H9 (cell line): ENCODE data around the gene TMEM204. TPM values are rescaled to one million over a fixed set of nuclear protein-coding genes. Genes with fewer than 3 reads are reported as not detected.

Experiments
- DNase-seq: peaks from one replicate; pipeline ENCODE4 v3.0.0-alpha.2; 2017
- H2AFZ ChIP-seq: one replicate; pipeline ENCODE4 v1.6.1; 2013; ENCODE audit warnings: mild to moderate bottlenecking, low read length, control low read depth, moderate library complexity
- H2AK5ac ChIP-seq: 2 replicates; pipeline ENCODE4 v1.6.1; 2013; ENCODE audit warnings: low read length, control low read depth, mixed read lengths; ENCODE audit not compliant: insufficient read length
- H2BK120ac ChIP-seq: one replicate; pipeline ENCODE4 v1.6.1; 2013; ENCODE audit warnings: low read depth, mild to moderate bottlenecking, low read length, control low read depth, inconsistent platforms; ENCODE audit not compliant: poor library complexity, severe bottlenecking
- H2BK12ac ChIP-seq: 2 replicates; pipeline ENCODE4 v1.6.1; 2013; ENCODE audit warnings: low read length, control low read depth, mixed read lengths, low read depth; ENCODE audit not compliant: insufficient read length
- H2BK15ac ChIP-seq: 2 replicates; pipeline ENCODE4 v1.6.1; 2013; ENCODE audit warnings: low read depth, low read length, control low read depth
- H2BK20ac ChIP-seq: one replicate; pipeline ENCODE4 v1.6.1; 2013; ENCODE audit warnings: low read depth, mild to moderate bottlenecking, low read length, control low read depth, inconsistent platforms; ENCODE audit not compliant: poor library complexity, severe bottlenecking
- H2BK5ac ChIP-seq: 2 replicates; pipeline ENCODE4 v1.6.1; 2013; ENCODE audit warnings: low read length, control low read depth, mixed read lengths; ENCODE audit not compliant: insufficient read length
- H3K14ac ChIP-seq: 2 replicates; pipeline ENCODE4 v1.6.1; 2013; ENCODE audit warnings: low read length, control low read depth; ENCODE audit not compliant: insufficient read depth
- H3K18ac ChIP-seq: 2 replicates; pipeline ENCODE4 v1.6.1; 2013; ENCODE audit warnings: low read depth, mild to moderate bottlenecking, mixed read lengths, low read length, control low read depth; ENCODE audit not compliant: insufficient read length
- H3K23ac ChIP-seq: 2 replicates; pipeline ENCODE4 v1.6.1; 2013; ENCODE audit warnings: low read length, control low read depth, mixed read lengths, low read depth; ENCODE audit not compliant: insufficient read length
- H3K23me2 ChIP-seq: 2 replicates; pipeline ENCODE4 v1.6.1; 2013; ENCODE audit warnings: low read depth, mild to moderate bottlenecking, mixed read lengths, low read length, control low read depth; ENCODE audit not compliant: insufficient read length, poor library complexity, severe bottlenecking
- H3K27ac ChIP-seq: 2 replicates; pipeline ENCODE4 v1.5.1; 2013; ENCODE audit warnings: low read length, control low read depth, mixed read lengths, low read depth; ENCODE audit not compliant: insufficient read length
- H3K27me3 ChIP-seq: 2 replicates; pipeline ENCODE4 v1.6.1; 2013; ENCODE audit warnings: low read length, control low read depth, inconsistent platforms; ENCODE audit not compliant: insufficient read depth
- H3K4ac ChIP-seq: 2 replicates; pipeline ENCODE4 v1.6.1; 2013; ENCODE audit warnings: low read depth, mild to moderate bottlenecking, control low read depth, inconsistent platforms, low read length, moderate library complexity
- H3K4me1 ChIP-seq: 2 replicates; pipeline ENCODE4 v1.6.1; 2013; ENCODE audit warnings: low read length, control low read depth, inconsistent platforms; ENCODE audit not compliant: insufficient read depth
- H3K4me2 ChIP-seq: 2 replicates; pipeline ENCODE4 v1.6.1; 2013; ENCODE audit warnings: low read length, control low read depth, mixed read lengths; ENCODE audit not compliant: insufficient read length, insufficient read depth
- H3K56ac ChIP-seq: 2 replicates; pipeline ENCODE4 v1.6.1; 2013; ENCODE audit warnings: low read depth, mild to moderate bottlenecking, mixed read lengths, low read length, control low read depth; ENCODE audit not compliant: insufficient read length
- H3K79me1 ChIP-seq: 2 replicates; pipeline ENCODE4 v1.6.1; 2013; ENCODE audit warnings: low read depth, mild to moderate bottlenecking, moderate library complexity, low read length, control low read depth, inconsistent platforms; ENCODE audit not compliant: insufficient read depth, poor library complexity, severe bottlenecking
- H3K79me2 ChIP-seq: 2 replicates; pipeline ENCODE4 v1.6.1; 2013; ENCODE audit warnings: low read length, control low read depth, inconsistent platforms; ENCODE audit not compliant: insufficient read depth
- H3K9ac ChIP-seq: 2 replicates; pipeline ENCODE4 v1.6.1; 2013; ENCODE audit warnings: low read length, control low read depth, mixed read lengths; ENCODE audit not compliant: insufficient read length; ENCODE audit errors: extremely low read depth
- H3K9me3 ChIP-seq: one replicate; pipeline ENCODE4 v1.6.1; 2013; ENCODE audit warnings: low read depth, low read length, inconsistent platforms; ENCODE audit not compliant: control insufficient read depth
- H3T11ph ChIP-seq: one replicate; pipeline ENCODE4 v1.6.1; 2013; ENCODE audit warnings: mild to moderate bottlenecking, low read length, control low read depth, inconsistent platforms
- H4K20me1 ChIP-seq: one replicate; pipeline ENCODE4 v1.6.1; 2013; ENCODE audit not compliant: control insufficient read depth, insufficient read length, insufficient read depth
- H4K5ac ChIP-seq: 2 replicates; pipeline ENCODE4 v1.6.1; 2013; ENCODE audit warnings: low read depth, mild to moderate bottlenecking, mixed read lengths, low read length, control low read depth; ENCODE audit not compliant: insufficient read length
- H4K8ac ChIP-seq: replicated peaks from 2 replicates; pipeline ENCODE4 v1.6.1; 2013; ENCODE audit warnings: low read length, control low read depth, mixed read lengths, low read depth; ENCODE audit not compliant: insufficient read length
- H4K91ac ChIP-seq: 2 replicates; pipeline ENCODE4 v1.6.1; 2013; ENCODE audit warnings: low read depth, mild to moderate bottlenecking, moderate library complexity, mixed read lengths, low read length, control low read depth; ENCODE audit not compliant: insufficient read length
- H3K27ac Mint-ChIP-seq, 3 experiments: 2 replicates in 2 of 3; 3 replicates in 1 of 3; pipeline ENCODE4 v1.8.0; 2020 to 2021; ENCODE audit warnings: mixed read lengths in 3 of 3, mild to moderate bottlenecking in 1 of 3, moderate library complexity in 1 of 3
- H3K27me3 Mint-ChIP-seq: 2 replicates; pipeline ENCODE4 v1.8.0; 2021; ENCODE audit warnings: low read depth, mild to moderate bottlenecking, moderate library complexity, mixed read lengths
- H3K36me3 Mint-ChIP-seq, 3 experiments: 2 replicates in 2 of 3; 3 replicates in 1 of 3; pipeline ENCODE4 v1.8.0; 2020 to 2021; ENCODE audit warnings: low read depth in 3 of 3, mixed read lengths in 3 of 3; ENCODE audit not compliant: insufficient read depth in 1 of 3
- H3K4me1 Mint-ChIP-seq, 2 experiments: 2 replicates each; pipeline ENCODE4 v1.8.0; 2020; ENCODE audit warnings: mixed read lengths in 2 of 2
- H3K4me3 Mint-ChIP-seq, 2 experiments: 2 replicates in 1 of 2; 3 replicates in 1 of 2; pipeline ENCODE4 v1.8.0; 2020 to 2021; ENCODE audit warnings: mild to moderate bottlenecking in 2 of 2, mixed read lengths in 2 of 2, moderate library complexity in 1 of 2
- H3K9me3 Mint-ChIP-seq, 2 experiments: 2 replicates in 1 of 2; 3 replicates in 1 of 2; pipeline ENCODE4 v1.8.0; 2020; ENCODE audit warnings: mild to moderate bottlenecking in 2 of 2, mixed read lengths in 2 of 2, moderate library complexity in 1 of 2
- WGBS: extraction: QIAGEN DNeasy Blood & Tissue Kit; methylation state at CpG from one replicate; pipeline ENCODE4 v1.1.7; 2013; ENCODE audit warnings: missing lambda C conversion rate, low lambda C conversion rate, mixed read lengths; ENCODE audit not compliant: insufficient read length; ENCODE audit errors: extremely low coverage; 5-methylcytosine and 5-hydroxymethylcytosine counted together
- total RNA-seq: library from RNA; stranded (reverse); gene quantifications from 2 replicates; pipeline ENCODE4 v1.2.1, GENCODE V29; 2021
- TF ChIP-seq, protein P1 (sequence below): fragments of 200-600 bp; sonication (generic); conservative IDR thresholded peaks from 3 replicates; pipeline ENCODE4 v1.8.0; 2021; ENCODE audit warnings: antibody characterized with exemption, mild to moderate bottlenecking

TMEM204 gene
- total RNA-seq, 1 experiment from 2014 or later: not detected

GRCh38 chr16:1519831-1520230, 13.6 kb upstream of the TMEM204 start:
- no peak overlapping the region for H4K5ac ChIP-seq
- Mint-ChIP-seq H3K4me1 (no peaks in the 10 kb centered on the region), H3K36me3 (peaks cover 1 to 11% (median 3%) of the 10 kb centered on the region in 3 experiments; a peak in 5 of 7 replicates), H3K27me3 (no peaks in the 10 kb centered on the region), H3K9me3 (peaks cover 2 to 3% of the 10 kb centered on the region in 2 experiments; a peak in 1 of 5 replicates), H3K4me3 (no peak overlapping the region), H3K27ac (no peak overlapping the region)
- H4K20me1 ChIP-seq: no peaks in the 10 kb centered on the region
- no peaks in the 10 kb centered on the region for H3K4me1 ChIP-seq
- no peak overlapping the region for H3K56ac ChIP-seq
- no peak overlapping the region for H2BK12ac ChIP-seq
- H3K9me3 ChIP-seq: no peaks in the 10 kb centered on the region
- no peak overlapping the region for H3K23ac ChIP-seq
- no peak overlapping the region for H4K91ac ChIP-seq
- H3T11ph ChIP-seq: no peak overlapping the region
- H3K79me2 ChIP-seq: no peaks in the 10 kb centered on the region
- H3K18ac ChIP-seq: no peak overlapping the region
- no peak overlapping the region for H2AFZ ChIP-seq
- no peak overlapping the region for H3K4ac ChIP-seq
- H2BK5ac ChIP-seq: no peak overlapping the region
- DNase-seq: no peak
- H3K9ac ChIP-seq: no peak overlapping the region
- no peak overlapping the region; the same call in 1 of the 2 replicates for H2BK15ac ChIP-seq
- no peaks in the 10 kb centered on the region for H3K23me2 ChIP-seq
- no peak overlapping the region for H3K27ac ChIP-seq
- WGBS: no CpG with 5 or more reads among the region's 17 CpGs
- no peak overlapping the region for H2BK120ac ChIP-seq
- no peak overlapping the region for H4K8ac ChIP-seq
- H3K4me2 ChIP-seq: no peak overlapping the region
- H3K14ac ChIP-seq: no peak overlapping the region
- no peaks in the 10 kb centered on the region for H3K79me1 ChIP-seq
- no peak overlapping the region for H2BK20ac ChIP-seq
- TF ChIP-seq, protein P1, sequence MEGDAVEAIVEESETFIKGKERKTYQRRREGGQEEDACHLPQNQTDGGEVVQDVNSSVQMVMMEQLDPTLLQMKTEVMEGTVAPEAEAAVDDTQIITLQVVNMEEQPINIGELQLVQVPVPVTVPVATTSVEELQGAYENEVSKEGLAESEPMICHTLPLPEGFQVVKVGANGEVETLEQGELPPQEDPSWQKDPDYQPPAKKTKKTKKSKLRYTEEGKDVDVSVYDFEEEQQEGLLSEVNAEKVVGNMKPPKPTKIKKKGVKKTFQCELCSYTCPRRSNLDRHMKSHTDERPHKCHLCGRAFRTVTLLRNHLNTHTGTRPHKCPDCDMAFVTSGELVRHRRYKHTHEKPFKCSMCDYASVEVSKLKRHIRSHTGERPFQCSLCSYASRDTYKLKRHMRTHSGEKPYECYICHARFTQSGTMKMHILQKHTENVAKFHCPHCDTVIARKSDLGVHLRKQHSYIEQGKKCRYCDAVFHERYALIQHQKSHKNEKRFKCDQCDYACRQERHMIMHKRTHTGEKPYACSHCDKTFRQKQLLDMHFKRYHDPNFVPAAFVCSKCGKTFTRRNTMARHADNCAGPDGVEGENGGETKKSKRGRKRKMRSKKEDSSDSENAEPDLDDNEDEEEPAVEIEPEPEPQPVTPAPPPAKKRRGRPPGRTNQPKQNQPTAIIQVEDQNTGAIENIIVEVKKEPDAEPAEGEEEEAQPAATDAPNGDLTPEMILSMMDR: no peak
- H3K27me3 ChIP-seq: no peaks in the 10 kb centered on the region
- no peak overlapping the region for H2AK5ac ChIP-seq
